Fibroblast of pulmonary artery (primary cell): ENCODE results near the gene RNF150.

Source experiments
- DNase-seq: peaks from one replicate; pipeline ENCODE4 v3.0.0-alpha.2; 2010; ENCODE audit warnings: low read depth
- H3K4me3 ChIP-seq: replicated peaks from 2 replicates; pipeline ENCODE4 v1.5.1; 2011; ENCODE audit warnings: low read depth, mild to moderate bottlenecking, control low read depth, low read length, moderate library complexity
- CTCF ChIP-seq: IDR thresholded peaks from 2 replicates; pipeline ENCODE4 v1.5.1; 2011; ENCODE audit warnings: mild to moderate bottlenecking, control low read depth, low read length, inconsistent platforms; ENCODE audit errors: missing control alignments

Gene RNF150

GRCh38 chr4:141131723-141132071 is 1.6 kb downstream of the RNF150 start:
- H3K4me3 ChIP-seq: peak overlapping the region; percentile 62

GRCh38 chr4:141130947-141131605 is 2.2 kb downstream of the RNF150 start:
- no peak for TF ChIP-seq CTCF
- no peak for DNase-seq
- H3K4me3 ChIP-seq: no peak overlapping the region

More at GRCh38 chr4:141131723-141132071, 1.6 kb downstream of the RNF150 start:
- TF ChIP-seq CTCF: no peak
- no peak for DNase-seq

GRCh38 chr4:141127884-141128283 is 5.4 kb downstream of the RNF150 start:
- no peak for TF ChIP-seq CTCF
- no peak for DNase-seq
- H3K4me3 ChIP-seq: no peak overlapping the region

GRCh38 chr4:141126769-141127168 is 6.5 kb downstream of the RNF150 start:
- no peak overlapping the region for H3K4me3 ChIP-seq
- no peak for DNase-seq
- TF ChIP-seq CTCF: no peak

GRCh38 chr4:141124224-141124623 is 9.0 kb downstream of the RNF150 start:
- no peak for DNase-seq
- no peak for TF ChIP-seq CTCF
- H3K4me3 ChIP-seq: no peak overlapping the region

GRCh38 chr4:141121768-141122454 is 11.4 kb downstream of the RNF150 start:
- no peak overlapping the region for H3K4me3 ChIP-seq
- no peak for TF ChIP-seq CTCF
- DNase-seq: no peak

- no peak overlapping the region for H3K4me3 ChIP-seq
- DNase-seq: no peak
- TF ChIP-seq CTCF: no peak
Observed at GRCh38 chr4:141121101-141121500, 12.2 kb downstream of the RNF150 start.
